Measurements from ENCODE around the gene SP1.

- TF ChIP-seq CTCF (IDR thresholded peaks at IDR 0.05 in 2 of 3, conservative IDR thresholded peaks at IDR 0.05 in 1 of 3; ENCODE audit: insufficient read depth in 2 of 3, low read depth in 1 of 3, low read length in 3 of 3) (no peak), POLR2AphosphoS5 (IDR thresholded peaks at IDR 0.05; ENCODE audit: control insufficient read depth, insufficient read depth, low read depth, low read length) (no peak), ZBTB17 (CRISPR knock-in tag; IDR thresholded peaks at IDR 0.05) (no peak), MAZ (CRISPR knock-in tag; conservative IDR thresholded peaks at IDR 0.05 in 1 of 2, IDR thresholded peaks at IDR 0.05 in 1 of 2) (no peak), SIRT6 (IDR thresholded peaks at IDR 0.05; ENCODE audit: low read depth, low read length) (no peak), REST (IDR thresholded peaks at IDR 0.05; ENCODE audit: borderline replicate concordance) (no peak), REST (CRISPR knock-in tag; IDR thresholded peaks at IDR 0.05; ENCODE audit: low read depth) (no peak), TRIM24 (IDR thresholded peaks at IDR 0.05) (no peak), ZNF76 (CRISPR knock-in tag; IDR thresholded peaks at IDR 0.05; ENCODE audit: borderline replicate concordance) (no peak), RAD51 (IDR thresholded peaks at IDR 0.05; ENCODE audit: borderline replicate concordance, low read depth) (no peak), GABPB1 (CRISPR knock-in tag; IDR thresholded peaks at IDR 0.05) (no peak), ZNF586 (CRISPR knock-in tag; conservative IDR thresholded peaks at IDR 0.05) (no peak), TAL1 (IDR thresholded peaks at IDR 0.05) (no peak)
These were observed 45.7 kb downstream of the SP1 start for GRCh38 chr12:53425515-53426150.
